ENCODE measurements around the gene TCAP.

The TCAP gene

DNA sequence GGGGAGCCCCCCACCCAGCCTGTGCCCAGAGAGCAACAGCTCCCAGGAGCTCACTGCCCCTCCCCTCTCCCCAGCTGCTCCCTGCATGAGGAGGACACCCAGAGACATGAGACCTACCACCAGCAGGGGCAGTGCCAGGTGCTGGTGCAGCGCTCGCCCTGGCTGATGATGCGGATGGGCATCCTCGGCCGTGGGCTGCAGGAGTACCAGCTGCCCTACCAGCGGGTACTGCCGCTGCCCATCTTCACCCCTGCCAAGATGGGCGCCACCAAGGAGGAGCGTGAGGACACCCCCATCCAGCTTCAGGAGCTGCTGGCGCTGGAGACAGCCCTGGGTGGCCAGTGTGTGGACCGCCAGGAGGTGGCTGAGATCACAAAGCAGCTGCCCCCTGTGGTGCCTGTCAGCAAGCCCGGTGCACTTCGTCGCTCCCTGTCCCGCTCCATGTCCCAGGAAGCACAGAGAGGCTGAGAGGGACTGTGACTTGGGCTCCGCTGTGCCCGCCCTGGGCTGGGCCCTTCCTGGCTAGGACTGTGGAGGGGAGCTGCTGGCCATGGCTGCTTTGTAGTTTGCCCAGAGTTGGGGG is 584 bp downstream of the TCAP start:
- no peak for FAIRE-seq
- DNase-seq (ENCODE audit: insufficient read length, low spot score) = no peak

DNA sequence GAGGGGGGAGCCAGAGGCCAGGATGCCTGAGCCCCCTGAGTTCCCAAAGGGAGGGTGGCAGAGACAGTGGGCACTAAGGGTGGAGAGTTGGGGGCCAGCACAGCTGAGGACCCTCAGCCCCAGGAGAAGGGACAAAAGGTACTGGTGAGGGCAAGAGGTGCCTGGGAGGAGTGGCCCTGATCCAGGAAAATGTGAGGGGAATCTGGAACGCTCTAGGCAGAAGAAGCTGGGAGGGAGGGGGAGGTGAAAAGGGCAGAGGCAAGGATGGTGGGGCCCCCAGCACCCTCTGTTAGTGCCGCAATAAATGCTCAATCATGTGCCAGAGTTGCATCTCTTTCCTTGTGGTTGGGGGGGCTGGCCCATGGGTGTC is 1.1 kb downstream of the TCAP start:
- no peak for DNase-seq (ENCODE audit: insufficient read length, low spot score)
- FAIRE-seq = no peak

DNA sequence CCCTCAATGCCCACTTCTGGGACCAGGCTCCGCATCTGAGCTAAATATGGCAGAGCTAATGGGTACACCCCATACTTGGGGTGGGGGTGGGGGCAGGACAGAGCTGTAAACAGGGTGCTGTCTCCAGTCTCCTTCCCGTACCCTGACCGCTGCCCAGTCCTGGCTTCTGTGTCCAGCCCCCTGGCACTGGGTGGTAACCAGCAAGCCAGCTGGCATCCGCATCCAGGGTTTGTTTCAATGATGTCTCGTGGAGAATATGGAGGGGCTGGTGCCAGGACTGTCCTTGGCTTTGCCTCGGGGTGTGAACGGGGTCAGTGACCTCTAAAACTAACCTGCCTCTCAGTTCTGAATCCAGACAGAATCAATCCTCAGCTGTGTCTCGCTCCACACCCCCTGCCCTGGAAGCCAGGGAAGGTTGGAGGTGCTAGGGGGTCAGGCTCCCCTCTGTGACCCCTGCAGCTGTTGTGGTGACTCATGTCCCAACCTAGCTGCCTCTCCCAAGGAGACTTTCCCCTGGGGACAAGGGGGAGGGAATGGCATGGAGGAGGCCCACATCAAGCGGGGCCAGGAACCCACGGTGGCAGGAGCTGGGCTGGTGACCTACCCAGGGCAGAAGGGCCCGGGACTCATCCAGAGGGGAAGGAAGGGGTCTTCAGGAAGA is 1.6 kb downstream of the TCAP start:
- FAIRE-seq = no peak

DNA sequence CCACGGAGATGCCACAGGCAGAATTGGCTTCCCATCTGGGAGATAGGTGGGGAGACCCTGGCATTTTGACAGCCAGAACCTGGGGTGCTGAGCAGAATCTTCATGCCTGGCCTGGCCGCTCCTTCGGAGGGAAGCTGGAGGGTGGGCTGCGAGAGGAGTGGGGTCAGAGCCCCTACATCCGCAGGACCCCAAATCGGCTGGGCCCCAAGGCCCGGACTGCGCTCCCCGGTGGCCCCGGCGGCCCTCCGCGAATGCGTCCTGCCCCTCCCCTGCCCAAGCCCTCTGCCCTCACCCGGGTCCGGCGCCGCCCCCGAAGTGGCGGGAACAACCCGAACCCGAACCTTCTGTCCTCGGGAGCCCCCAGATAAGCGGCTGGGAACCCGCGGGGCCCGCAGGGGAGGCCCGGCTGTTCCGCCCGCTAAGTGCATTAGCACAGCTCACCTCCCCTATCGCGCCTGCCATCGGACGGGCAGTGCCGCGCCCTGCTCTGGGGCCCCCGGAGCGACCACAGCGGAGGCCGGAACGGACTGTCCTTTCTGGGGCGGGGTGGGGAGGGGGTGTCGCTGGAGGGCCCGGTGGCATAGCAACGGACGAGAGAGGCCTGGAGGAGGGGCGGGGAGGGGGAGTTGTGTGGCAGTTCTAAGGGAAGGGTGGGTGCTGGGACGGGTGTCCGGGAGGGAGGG is 2.3 kb downstream of the TCAP start:
- no peak for DNase-seq (ENCODE audit: insufficient read length, low spot score)
- FAIRE-seq = no peak

More for the DNA sequence above, 1.6 kb downstream of the TCAP start:
- DNase-seq (ENCODE audit: insufficient read length, low spot score) = no peak

- FAIRE-seq = peak; percentile 84
- DNase-seq (ENCODE audit: insufficient read length, low spot score) = peak; percentile 76
Observed at GRCh38 chr17:39667945-39668924, 3.1 kb downstream of the TCAP start, which contains the start of gene PNMT. Gene PNMT (plus strand): TSS chr17:39668453. CDS start chr17:39668476, 23 bp downstream.

GRCh38 chr17:39669897-39670735 is 5.0 kb downstream of the TCAP start:
- no peak for FAIRE-seq

DNA sequence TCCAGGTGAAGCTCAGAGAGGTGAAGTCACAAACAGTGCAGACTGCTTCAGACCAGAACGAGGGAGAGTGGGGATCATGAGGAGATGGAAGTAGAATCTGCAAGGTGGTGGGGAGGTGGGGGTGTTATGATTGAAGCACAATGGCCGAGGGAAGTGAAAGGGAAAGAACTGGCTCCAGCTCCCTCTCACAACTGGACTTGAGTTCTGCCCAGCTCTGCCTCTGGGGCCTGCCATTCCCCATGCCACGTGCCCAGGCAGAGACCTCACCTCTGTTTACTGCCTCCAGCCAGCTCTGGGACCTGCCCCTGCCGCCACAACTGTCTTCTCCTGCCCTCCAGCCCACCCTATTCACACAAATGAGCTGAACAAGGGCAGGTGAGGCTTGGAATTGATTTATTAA is 5.6 kb downstream of the TCAP start:
- no peak for DNase-seq (ENCODE audit: insufficient read length, low spot score)
- FAIRE-seq = no peak

More at GRCh38 chr17:39669897-39670735, 5.0 kb downstream of the TCAP start:
- no peak for DNase-seq (ENCODE audit: insufficient read length, low spot score)

- FAIRE-seq = no peak
Observed at GRCh38 chr17:39671651-39672521, 6.7 kb downstream of the TCAP start.

GRCh38 chr17:39672522-39673334 is 7.6 kb downstream of the TCAP start:
- FAIRE-seq = no peak
- no peak for DNase-seq (ENCODE audit: insufficient read length, low spot score)

More at GRCh38 chr17:39671651-39672521, 6.7 kb downstream of the TCAP start:
- no peak for DNase-seq (ENCODE audit: insufficient read length, low spot score)

DNA sequence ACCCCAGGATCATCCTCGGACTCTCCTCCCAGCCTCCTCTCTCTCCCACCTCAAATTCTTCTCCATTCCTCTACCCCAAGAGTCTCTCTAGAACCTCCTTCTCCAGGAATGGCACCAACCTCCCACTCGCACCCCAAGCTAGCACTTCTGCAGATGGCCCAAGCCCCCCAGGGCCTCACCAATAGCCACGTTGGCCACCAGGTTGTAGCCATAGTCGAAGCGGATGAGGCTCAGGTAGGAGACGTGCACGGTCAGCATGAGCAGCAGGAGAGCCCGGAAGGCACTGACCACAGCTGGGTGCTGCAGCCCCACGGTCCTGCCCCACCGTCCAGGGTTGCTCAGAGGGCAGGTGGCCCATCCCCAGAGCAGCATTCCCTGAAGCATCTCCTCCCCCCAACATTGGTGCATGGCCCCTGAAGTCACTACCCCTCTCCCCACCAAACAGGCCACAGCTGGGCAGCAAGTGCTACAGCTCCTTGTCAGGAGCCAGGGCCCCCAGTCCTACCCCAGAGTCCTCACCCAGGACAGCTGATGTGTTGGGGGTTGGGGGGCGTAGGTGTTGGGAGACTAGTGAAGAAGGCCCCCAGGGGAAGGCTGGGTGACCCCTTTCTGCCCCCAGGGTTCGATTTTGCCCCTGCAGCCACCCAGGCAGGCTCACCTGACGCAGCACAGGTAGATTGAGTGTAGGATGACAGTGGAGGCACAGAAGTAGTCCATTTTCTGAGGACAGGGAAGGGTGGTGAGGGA is 8.4 kb downstream of the TCAP start:
- DNase-seq (ENCODE audit: insufficient read length, low spot score) = no peak

GRCh38 chr17:39674179-39674578 is 9.0 kb downstream of the TCAP start:
- DNase-seq (ENCODE audit: insufficient read length, low spot score) (no peak), FAIRE-seq (no peak)

More for the DNA sequence above, 8.4 kb downstream of the TCAP start:
- FAIRE-seq = no peak

DNA sequence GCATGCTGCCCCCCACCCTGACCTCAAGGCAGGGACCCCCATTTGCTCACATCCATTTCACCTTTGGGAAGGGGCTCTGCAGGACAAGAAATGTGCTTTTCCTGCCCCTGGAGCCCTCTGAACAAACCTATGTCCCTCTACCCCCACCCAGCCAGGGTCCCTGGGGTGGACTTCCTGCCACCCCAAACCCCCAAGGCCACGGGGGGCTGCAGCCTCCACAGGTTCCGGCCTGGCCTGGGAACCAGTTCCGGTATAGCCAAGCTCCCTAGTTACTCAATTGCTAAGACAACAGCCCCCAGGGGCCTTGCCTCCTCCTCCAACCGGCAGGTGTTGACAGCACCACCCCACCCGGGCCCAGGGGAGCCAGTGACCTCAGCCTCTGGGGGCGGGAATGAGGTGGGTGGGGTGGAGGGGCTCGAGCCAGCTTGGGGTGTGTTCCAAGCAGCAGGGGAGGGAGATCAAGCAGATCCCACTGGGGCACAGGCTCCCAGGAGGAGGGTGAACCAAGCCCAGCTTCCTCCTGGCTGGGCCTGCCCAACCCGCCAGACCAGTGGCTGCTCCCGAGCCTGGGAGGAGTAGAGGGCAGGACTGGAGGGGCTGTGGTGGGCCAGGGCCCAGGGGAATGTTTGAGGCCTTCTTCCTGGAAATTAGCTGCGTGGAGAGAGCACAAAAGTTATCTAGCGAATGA is 9.7 kb downstream of the TCAP start:
- FAIRE-seq = peak; percentile 53
- DNase-seq (ENCODE audit: insufficient read length, low spot score) = no peak

GRCh38 chr17:39675390-39676082 is 10.4 kb downstream of the TCAP start:
- FAIRE-seq = peak; percentile 37
- DNase-seq (ENCODE audit: insufficient read length, low spot score) = no peak

DNA sequence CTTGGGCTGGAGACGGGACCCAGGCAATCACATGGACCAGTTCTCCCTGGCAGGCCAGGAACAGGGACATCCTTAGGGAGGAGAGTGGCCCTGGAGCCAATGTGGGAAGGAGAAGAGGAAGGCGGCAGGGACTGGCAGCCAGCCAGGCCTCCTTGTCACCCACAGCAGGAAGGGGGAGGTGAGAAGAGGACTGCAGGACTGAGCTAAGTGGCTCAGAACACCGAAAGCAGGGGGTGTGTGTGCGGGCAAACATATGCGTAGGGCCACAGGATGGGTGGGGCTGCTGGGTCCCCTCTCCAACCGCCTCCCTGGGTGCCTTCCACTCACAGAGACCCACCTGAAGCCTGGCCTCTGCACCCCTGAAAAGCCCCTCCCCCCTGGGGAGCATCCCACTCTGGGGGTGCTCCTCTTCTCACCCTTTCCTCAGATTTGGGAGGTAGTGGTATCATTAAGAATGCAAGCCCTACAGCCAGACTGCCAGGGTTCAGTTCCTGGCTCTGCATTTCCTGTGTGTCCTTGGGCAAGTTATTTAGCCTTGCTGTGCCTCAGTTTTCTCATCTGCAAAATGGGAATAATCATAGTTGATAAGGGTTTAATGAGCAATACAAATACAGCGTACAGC is 11.2 kb downstream of the TCAP start:
- no peak for DNase-seq (ENCODE audit: insufficient read length, low spot score)

GRCh38 chr17:39677072-39677471 is 11.9 kb downstream of the TCAP start:
- FAIRE-seq (no peak), DNase-seq (ENCODE audit: insufficient read length, low spot score) (no peak)

More for the DNA sequence above, 11.2 kb downstream of the TCAP start:
- peak; percentile 81 for FAIRE-seq

All from GM19239 (cell line).